Liver (tissue), 9 donors: ENCODE results near the gene DNAJC9. TPM values are rescaled to one million over a fixed set of nuclear protein-coding genes. Genes with fewer than 3 reads are reported as not detected.

Experiments
- DNase-seq: peaks from one replicate; pipeline ENCODE4 v3.0.0-alpha.2; 2017; ENCODE audit warnings: low spot score
- H3K27ac ChIP-seq, 2 donors: one replicate each; pipeline ENCODE4 v1.7.0; 2013; ENCODE audit warnings: inconsistent platforms in 2 of 2, low read length in 2 of 2, control low read depth in 1 of 2, low read depth in 1 of 2, mild to moderate bottlenecking in 1 of 2
- H3K27me3 ChIP-seq, 4 donors: one replicate each; pipeline versions ENCODE4 v1.6.1 to v1.7.0; 2013; ENCODE audit warnings: low read length in 3 of 4, inconsistent platforms in 1 of 4, mild to moderate bottlenecking in 1 of 4, moderate library complexity in 1 of 4; ENCODE audit not compliant: control insufficient read depth in 4 of 4, insufficient read depth in 4 of 4
- H3K36me3 ChIP-seq, 4 donors: one replicate each; pipeline versions ENCODE4 v1.6.1 to v1.7.0; 2013; ENCODE audit warnings: low read length in 3 of 4, mild to moderate bottlenecking in 3 of 4, low read depth in 1 of 4, moderate library complexity in 1 of 4; ENCODE audit not compliant: control insufficient read depth in 4 of 4, insufficient read depth in 3 of 4
- H3K4me1 ChIP-seq, 4 donors: one replicate each; pipeline versions ENCODE4 v1.6.1 to v1.7.0; 2013; ENCODE audit warnings: low read length in 3 of 4, mild to moderate bottlenecking in 3 of 4, moderate library complexity in 1 of 4; ENCODE audit not compliant: control insufficient read depth in 4 of 4, insufficient read depth in 4 of 4
- H3K4me3 ChIP-seq, 3 donors: one replicate each; pipeline versions ENCODE4 v1.6.1 to v1.7.0; 2013; ENCODE audit warnings: low read length in 3 of 3, control low read depth in 1 of 3, low read depth in 1 of 3, mild to moderate bottlenecking in 1 of 3
- H3K9ac ChIP-seq, 2 donors: one replicate each; pipeline ENCODE4 v1.7.0; 2013; ENCODE audit warnings: low read length in 2 of 2, mild to moderate bottlenecking in 2 of 2, moderate library complexity in 2 of 2, control low read depth in 1 of 2, low read depth in 1 of 2
- H3K9me3 ChIP-seq, 4 donors: one replicate each; pipeline versions ENCODE4 v1.6.1 to v1.7.0; 2013; ENCODE audit warnings: low read length in 3 of 4; ENCODE audit not compliant: control insufficient read depth in 4 of 4
- EGR1 ChIP-seq, 2 donors: IDR thresholded peaks; 2 replicates each; pipeline ENCODE4 v1.6.1; 2016 to 2018; ENCODE audit warnings: antibody characterized with exemption in 2 of 2, low read depth in 2 of 2
- FOXA1 ChIP-seq: IDR thresholded peaks from 2 replicates; pipeline ENCODE4 v1.6.1; 2016; ENCODE audit warnings: antibody characterized with exemption
- FOXA2 ChIP-seq: IDR thresholded peaks from 2 replicates; pipeline ENCODE4 v1.6.1; 2016; ENCODE audit warnings: antibody characterized with exemption
- GABPA ChIP-seq, 2 donors: IDR thresholded peaks in 1 of 2; conservative IDR thresholded peaks in 1 of 2; 2 replicates each; pipeline ENCODE4 v1.6.1; 2016; ENCODE audit warnings: antibody characterized with exemption in 2 of 2, mild to moderate bottlenecking in 1 of 2, moderate library complexity in 1 of 2
- HNF4A ChIP-seq, 2 donors: conservative IDR thresholded peaks; 2 replicates each; pipeline ENCODE4 v1.6.1; 2016; ENCODE audit warnings: antibody characterized with exemption in 2 of 2, mild to moderate bottlenecking in 2 of 2
- HNF4G ChIP-seq: IDR thresholded peaks from 2 replicates; pipeline ENCODE4 v1.6.1; 2016; ENCODE audit warnings: antibody characterized with exemption
- JUND ChIP-seq, 2 donors: IDR thresholded peaks; 2 replicates each; pipeline ENCODE4 v1.6.1; 2016; ENCODE audit warnings: antibody characterized with exemption in 2 of 2
- NR2F2 ChIP-seq: IDR thresholded peaks from 2 replicates; pipeline ENCODE4 v1.6.1; 2016; ENCODE audit warnings: antibody characterized with exemption
- RAD21 ChIP-seq, 2 donors: IDR thresholded peaks; 2 replicates each; pipeline ENCODE4 v1.6.1; 2016; ENCODE audit warnings: antibody characterized with exemption in 2 of 2, mild to moderate bottlenecking in 2 of 2
- RXRA ChIP-seq, 2 donors: IDR thresholded peaks; 2 replicates each; pipeline ENCODE4 v1.6.1; 2017 to 2018; ENCODE audit warnings: antibody characterized with exemption in 2 of 2, mild to moderate bottlenecking in 1 of 2
- SP1 ChIP-seq: IDR thresholded peaks from 2 replicates; pipeline ENCODE4 v1.6.1; 2018; ENCODE audit warnings: antibody characterized with exemption, mild to moderate bottlenecking
- TAF1 ChIP-seq: conservative IDR thresholded peaks from 2 replicates; pipeline ENCODE4 v1.6.1; 2016; ENCODE audit warnings: antibody characterized with exemption, mild to moderate bottlenecking
- YY1 ChIP-seq: IDR thresholded peaks from 2 replicates; pipeline ENCODE4 v1.6.1; 2016; ENCODE audit warnings: antibody characterized with exemption, mild to moderate bottlenecking
- WGBS: extraction: QIAGEN DNeasy Blood & Tissue Kit; methylation state at CpG from one replicate; pipeline ENCODE4 v1.1.7; 2013; 5-methylcytosine and 5-hydroxymethylcytosine counted together
- polyA plus RNA-seq, 2 donors: library from polyadenylated mRNA; stranded (reverse) in 1 of 2; unstranded in 1 of 2; fragments of 200-250 nt in 1 of 2; fragments of >200 nt in 1 of 2; fragmentation: Nextera tagmentation in 1 of 2; extraction: Ambion mirVana in 1 of 2; gene quantifications; one replicate each; pipeline versions ENCODE4 v1.2.1 to v1.2.3, GENCODE V29; 2013 to 2015
- total RNA-seq, 2 donors: library from RNA; depleted of rRNA; stranded (reverse); fragments of >200 nt; gene quantifications; one replicate each; pipeline ENCODE4 v1.2.3, GENCODE V29; 2014
- TF ChIP-seq, protein P1 (sequence below): IDR thresholded peaks from 2 replicates; pipeline ENCODE4 v1.6.1; 2016; ENCODE audit warnings: antibody characterized with exemption
- TF ChIP-seq, protein P2 (sequence below): IDR thresholded peaks from 2 replicates; pipeline ENCODE4 v1.6.1; 2016; ENCODE audit warnings: antibody characterized with exemption
- TF ChIP-seq, protein P3 (sequence below): fragments of 150-350 bp; IDR thresholded peaks from 2 replicates; pipeline ENCODE4 v1.5.1; 2017; ENCODE audit warnings: improper control_type of control experiment, low read depth, low read length; ENCODE audit not compliant: missing input control
- TF ChIP-seq, protein P4 (sequence below): IDR thresholded peaks from 2 replicates; pipeline ENCODE4 v1.6.1; 2016; ENCODE audit warnings: antibody characterized with exemption
- TF ChIP-seq, protein P5 (sequence below): IDR thresholded peaks from 2 replicates; pipeline ENCODE4 v1.6.1; 2016; ENCODE audit warnings: antibody characterized with exemption, mild to moderate bottlenecking
- donor health status: healthy.
- donor health status: healthy.
- donor health status: healthy.
- donor health status: healthy.
- donor health status: healthy.

Gene DNAJC9
- total and polyA plus RNA-seq, 4 donors = 4.1 to 45.5 (median 9.9) TPM

DNA sequence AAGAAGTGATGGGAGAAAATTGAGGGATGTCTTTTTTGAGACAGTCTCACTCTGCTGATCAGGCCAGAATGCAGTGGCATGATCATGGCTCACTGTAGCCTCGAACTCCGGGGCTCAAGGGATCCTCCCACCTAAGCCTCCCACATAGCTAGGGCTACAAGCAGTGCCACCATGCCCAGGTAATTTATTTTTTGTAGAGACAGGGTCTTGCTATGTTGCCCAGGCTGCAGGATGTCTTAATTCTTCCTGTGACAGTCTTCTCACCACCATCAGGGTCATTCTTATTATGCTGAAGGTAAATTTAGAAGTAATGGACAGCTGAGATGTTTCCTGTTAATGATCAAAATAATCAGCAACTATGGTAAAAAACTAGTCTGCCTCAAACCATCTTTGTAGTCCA is 7.1 kb downstream of the DNAJC9 start:
- H3K4me3 ChIP-seq = no peak overlapping the region
- no peak overlapping the region for H3K9ac ChIP-seq
- 94% methylated on average over 2 of the region's 2 CpGs for WGBS
- DNase-seq = no peak
- peaks cover 3 to 37% (median 26%) of the 10 kb centered on the region in 4 donors for H3K36me3 ChIP-seq
- H3K4me1 ChIP-seq = peaks cover 0 to 5% (median 2%) of the 10 kb centered on the region in 4 donors
- H3K27me3 ChIP-seq = no peaks in the 10 kb centered on the region
- TF ChIP-seq, protein P1, sequence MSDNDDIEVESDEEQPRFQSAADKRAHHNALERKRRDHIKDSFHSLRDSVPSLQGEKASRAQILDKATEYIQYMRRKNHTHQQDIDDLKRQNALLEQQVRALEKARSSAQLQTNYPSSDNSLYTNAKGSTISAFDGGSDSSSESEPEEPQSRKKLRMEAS = no peak
- TF ChIP-seq JUND (IDR thresholded peaks at IDR 0.05) (no peak), HNF4A (conservative IDR thresholded peaks at IDR 0.05) (no peak), RXRA (IDR thresholded peaks at IDR 0.05) (no peak), GABPA (IDR thresholded peaks at IDR 0.05 in 1 of 2, conservative IDR thresholded peaks at IDR 0.05 in 1 of 2) (no peak), RAD21 (IDR thresholded peaks at IDR 0.05) (no peak), NR2F2 (no peak), FOXA1 (no peak), FOXA2 (no peak), HNF4G (no peak), TAF1 (no peak), SP1 (no peak), YY1 (no peak), EGR1 (IDR thresholded peaks at IDR 0.05; ENCODE audit: low read depth in 2 of 2) (no peak)
- TF ChIP-seq, protein P2, sequence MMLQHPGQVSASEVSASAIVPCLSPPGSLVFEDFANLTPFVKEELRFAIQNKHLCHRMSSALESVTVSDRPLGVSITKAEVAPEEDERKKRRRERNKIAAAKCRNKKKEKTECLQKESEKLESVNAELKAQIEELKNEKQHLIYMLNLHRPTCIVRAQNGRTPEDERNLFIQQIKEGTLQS = no peak
- TF ChIP-seq, protein P3, sequence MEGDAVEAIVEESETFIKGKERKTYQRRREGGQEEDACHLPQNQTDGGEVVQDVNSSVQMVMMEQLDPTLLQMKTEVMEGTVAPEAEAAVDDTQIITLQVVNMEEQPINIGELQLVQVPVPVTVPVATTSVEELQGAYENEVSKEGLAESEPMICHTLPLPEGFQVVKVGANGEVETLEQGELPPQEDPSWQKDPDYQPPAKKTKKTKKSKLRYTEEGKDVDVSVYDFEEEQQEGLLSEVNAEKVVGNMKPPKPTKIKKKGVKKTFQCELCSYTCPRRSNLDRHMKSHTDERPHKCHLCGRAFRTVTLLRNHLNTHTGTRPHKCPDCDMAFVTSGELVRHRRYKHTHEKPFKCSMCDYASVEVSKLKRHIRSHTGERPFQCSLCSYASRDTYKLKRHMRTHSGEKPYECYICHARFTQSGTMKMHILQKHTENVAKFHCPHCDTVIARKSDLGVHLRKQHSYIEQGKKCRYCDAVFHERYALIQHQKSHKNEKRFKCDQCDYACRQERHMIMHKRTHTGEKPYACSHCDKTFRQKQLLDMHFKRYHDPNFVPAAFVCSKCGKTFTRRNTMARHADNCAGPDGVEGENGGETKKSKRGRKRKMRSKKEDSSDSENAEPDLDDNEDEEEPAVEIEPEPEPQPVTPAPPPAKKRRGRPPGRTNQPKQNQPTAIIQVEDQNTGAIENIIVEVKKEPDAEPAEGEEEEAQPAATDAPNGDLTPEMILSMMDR = no peak
- TF ChIP-seq, protein P4, sequence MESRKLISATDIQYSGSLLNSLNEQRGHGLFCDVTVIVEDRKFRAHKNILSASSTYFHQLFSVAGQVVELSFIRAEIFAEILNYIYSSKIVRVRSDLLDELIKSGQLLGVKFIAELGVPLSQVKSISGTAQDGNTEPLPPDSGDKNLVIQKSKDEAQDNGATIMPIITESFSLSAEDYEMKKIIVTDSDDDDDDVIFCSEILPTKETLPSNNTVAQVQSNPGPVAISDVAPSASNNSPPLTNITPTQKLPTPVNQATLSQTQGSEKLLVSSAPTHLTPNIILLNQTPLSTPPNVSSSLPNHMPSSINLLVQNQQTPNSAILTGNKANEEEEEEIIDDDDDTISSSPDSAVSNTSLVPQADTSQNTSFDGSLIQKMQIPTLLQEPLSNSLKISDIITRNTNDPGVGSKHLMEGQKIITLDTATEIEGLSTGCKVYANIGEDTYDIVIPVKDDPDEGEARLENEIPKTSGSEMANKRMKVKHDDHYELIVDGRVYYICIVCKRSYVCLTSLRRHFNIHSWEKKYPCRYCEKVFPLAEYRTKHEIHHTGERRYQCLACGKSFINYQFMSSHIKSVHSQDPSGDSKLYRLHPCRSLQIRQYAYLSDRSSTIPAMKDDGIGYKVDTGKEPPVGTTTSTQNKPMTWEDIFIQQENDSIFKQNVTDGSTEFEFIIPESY = no peak
- TF ChIP-seq, protein P5, sequence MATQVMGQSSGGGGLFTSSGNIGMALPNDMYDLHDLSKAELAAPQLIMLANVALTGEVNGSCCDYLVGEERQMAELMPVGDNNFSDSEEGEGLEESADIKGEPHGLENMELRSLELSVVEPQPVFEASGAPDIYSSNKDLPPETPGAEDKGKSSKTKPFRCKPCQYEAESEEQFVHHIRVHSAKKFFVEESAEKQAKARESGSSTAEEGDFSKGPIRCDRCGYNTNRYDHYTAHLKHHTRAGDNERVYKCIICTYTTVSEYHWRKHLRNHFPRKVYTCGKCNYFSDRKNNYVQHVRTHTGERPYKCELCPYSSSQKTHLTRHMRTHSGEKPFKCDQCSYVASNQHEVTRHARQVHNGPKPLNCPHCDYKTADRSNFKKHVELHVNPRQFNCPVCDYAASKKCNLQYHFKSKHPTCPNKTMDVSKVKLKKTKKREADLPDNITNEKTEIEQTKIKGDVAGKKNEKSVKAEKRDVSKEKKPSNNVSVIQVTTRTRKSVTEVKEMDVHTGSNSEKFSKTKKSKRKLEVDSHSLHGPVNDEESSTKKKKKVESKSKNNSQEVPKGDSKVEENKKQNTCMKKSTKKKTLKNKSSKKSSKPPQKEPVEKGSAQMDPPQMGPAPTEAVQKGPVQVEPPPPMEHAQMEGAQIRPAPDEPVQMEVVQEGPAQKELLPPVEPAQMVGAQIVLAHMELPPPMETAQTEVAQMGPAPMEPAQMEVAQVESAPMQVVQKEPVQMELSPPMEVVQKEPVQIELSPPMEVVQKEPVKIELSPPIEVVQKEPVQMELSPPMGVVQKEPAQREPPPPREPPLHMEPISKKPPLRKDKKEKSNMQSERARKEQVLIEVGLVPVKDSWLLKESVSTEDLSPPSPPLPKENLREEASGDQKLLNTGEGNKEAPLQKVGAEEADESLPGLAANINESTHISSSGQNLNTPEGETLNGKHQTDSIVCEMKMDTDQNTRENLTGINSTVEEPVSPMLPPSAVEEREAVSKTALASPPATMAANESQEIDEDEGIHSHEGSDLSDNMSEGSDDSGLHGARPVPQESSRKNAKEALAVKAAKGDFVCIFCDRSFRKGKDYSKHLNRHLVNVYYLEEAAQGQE = no peak
- no peak overlapping the region for H3K27ac ChIP-seq
- no peaks in the 10 kb centered on the region for H3K9me3 ChIP-seq
